Thyroid gland (tissue), 4 donors: ENCODE measurements around the gene PATL1. TPM values are rescaled to one million over a fixed set of nuclear protein-coding genes. Genes with fewer than 3 reads are reported as not detected.
"Not testable (repeated sequence)": the region's sequence is repeated elsewhere in the genome, so short reads cannot be mapped to it uniquely, and the experiment has no call there.

Experiments
- DNase-seq, 2 donors: peaks; one replicate each; pipeline ENCODE4 v3.0.0-alpha.2; 2019
- H3K27ac ChIP-seq, 3 donors: fragments of 200-600 bp; sonication (generic); 1 replicate in 2 of 3; 2 replicates in 1 of 3; pipeline ENCODE4 v1.5.1; 2016 to 2019; ENCODE audit warnings: mild to moderate bottlenecking in 1 of 3, moderate library complexity in 1 of 3
- H3K27me3 ChIP-seq: fragments of 200-600 bp; sonication (generic); one replicate; pipeline ENCODE4 v1.5.1; 2019
- H3K36me3 ChIP-seq, 2 donors: fragments of 200-600 bp; sonication (generic); one replicate each; pipeline ENCODE4 v1.5.1; 2016 to 2019
- H3K4me1 ChIP-seq, 2 donors: fragments of 200-600 bp; sonication (generic); one replicate each; pipeline ENCODE4 v1.5.1; 2017 to 2019
- H3K4me3 ChIP-seq, 3 donors: fragments of 200-600 bp; sonication (generic); replicated peaks in 1 of 3; 1 replicate in 2 of 3; 2 replicates in 1 of 3; pipeline ENCODE4 v1.5.1; 2016; ENCODE audit warnings: mild to moderate bottlenecking in 1 of 3
- H3K9me3 ChIP-seq: fragments of 200-600 bp; sonication (generic); one replicate; pipeline ENCODE4 v1.5.1; 2017
- POLR2A ChIP-seq, 2 donors: fragments of 450-650 bp; IDR thresholded peaks; one replicate each; pipeline ENCODE4 v1.6.1; 2017; ENCODE audit warnings: antibody characterized with exemption in 2 of 2, mild to moderate bottlenecking in 2 of 2, moderate library complexity in 1 of 2
- WGBS, 2 donors: methylation state at CpG; one replicate each; pipeline ENCODE4 v1.1.5; 2017; 5-methylcytosine and 5-hydroxymethylcytosine counted together
- intact Hi-C: fragments of 100-400 bp; cut with DNase I; formaldehyde crosslinking; loops from one replicate; pipeline ENCODE4 v1.15.1; 2023
- total RNA-seq, 4 donors: library from RNA; depleted of rRNA; stranded (reverse); fragments of >200 nt; gene quantifications; one replicate each; pipeline ENCODE4 v1.2.3, GENCODE V29; 2016
- TF ChIP-seq, protein P1 (sequence below), 6 experiments: fragments of 200-600 bp in 3 of 6; fragments of 450-650 bp in 3 of 6; sonication (generic) in 3 of 6; IDR thresholded peaks; one replicate each; pipeline ENCODE4 v1.5.1; 2016 to 2019; ENCODE audit warnings: antibody characterized with exemption in 6 of 6, mild to moderate bottlenecking in 2 of 6, inconsistent platforms in 1 of 6, moderate library complexity in 1 of 6

PATL1 gene
- total RNA-seq, 4 donors from 2014 or later = 14.5 to 19.8 (median 17.0) TPM

DNA sequence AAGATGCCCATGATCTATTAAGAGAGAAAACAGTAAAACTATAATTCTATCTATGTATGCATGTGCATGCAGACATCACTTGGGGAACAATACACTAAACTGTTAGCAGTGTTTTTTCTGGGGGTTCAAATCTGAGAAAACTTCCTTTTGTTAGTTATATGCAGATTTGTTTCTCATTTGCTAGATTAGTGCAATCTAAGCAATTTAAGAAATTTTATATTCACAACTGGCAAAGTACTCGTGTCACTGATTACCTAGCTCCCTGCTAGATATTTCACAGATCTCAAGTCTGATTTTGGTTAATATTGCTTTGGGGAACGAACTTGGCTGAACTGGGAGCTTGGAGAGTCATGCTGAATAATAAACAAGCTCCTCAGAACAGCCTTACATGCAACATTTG, 38.3 kb downstream of the PATL1 start:
- Histone ChIP-seq H3K9me3 (no peaks in the 10 kb centered on the region), H3K4me3 (no peak overlapping the region), H3K27ac (no peak overlapping the region), H3K27me3 (no peaks in the 10 kb centered on the region), H3K36me3 (no peaks in the 10 kb centered on the region), H3K4me1 (no peaks in the 10 kb centered on the region)
- TF ChIP-seq POLR2A (IDR thresholded peaks at IDR 0.05) = no peak
- TF ChIP-seq, protein P1, sequence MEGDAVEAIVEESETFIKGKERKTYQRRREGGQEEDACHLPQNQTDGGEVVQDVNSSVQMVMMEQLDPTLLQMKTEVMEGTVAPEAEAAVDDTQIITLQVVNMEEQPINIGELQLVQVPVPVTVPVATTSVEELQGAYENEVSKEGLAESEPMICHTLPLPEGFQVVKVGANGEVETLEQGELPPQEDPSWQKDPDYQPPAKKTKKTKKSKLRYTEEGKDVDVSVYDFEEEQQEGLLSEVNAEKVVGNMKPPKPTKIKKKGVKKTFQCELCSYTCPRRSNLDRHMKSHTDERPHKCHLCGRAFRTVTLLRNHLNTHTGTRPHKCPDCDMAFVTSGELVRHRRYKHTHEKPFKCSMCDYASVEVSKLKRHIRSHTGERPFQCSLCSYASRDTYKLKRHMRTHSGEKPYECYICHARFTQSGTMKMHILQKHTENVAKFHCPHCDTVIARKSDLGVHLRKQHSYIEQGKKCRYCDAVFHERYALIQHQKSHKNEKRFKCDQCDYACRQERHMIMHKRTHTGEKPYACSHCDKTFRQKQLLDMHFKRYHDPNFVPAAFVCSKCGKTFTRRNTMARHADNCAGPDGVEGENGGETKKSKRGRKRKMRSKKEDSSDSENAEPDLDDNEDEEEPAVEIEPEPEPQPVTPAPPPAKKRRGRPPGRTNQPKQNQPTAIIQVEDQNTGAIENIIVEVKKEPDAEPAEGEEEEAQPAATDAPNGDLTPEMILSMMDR (IDR thresholded peaks at IDR 0.05) = no peak
- 78 to 84% methylated on average over 2 of the region's 2 CpGs for WGBS, 2 donors
- intact Hi-C loops = no loop called here
- no peak for DNase-seq

GRCh38 chr11:59629996-59630395, 38.8 kb downstream of the PATL1 start:
- DNase-seq = no peak
- TF ChIP-seq POLR2A (IDR thresholded peaks at IDR 0.05) = no peak
- TF ChIP-seq, protein P1 (IDR thresholded peaks at IDR 0.05) = no peak
- Histone ChIP-seq H3K9me3 (no peaks in the 10 kb centered on the region), H3K27ac (no peak overlapping the region), H3K36me3 (no peaks in the 10 kb centered on the region), H3K4me3 (no peak overlapping the region), H3K4me1 (no peaks in the 10 kb centered on the region), H3K27me3 (no peaks in the 10 kb centered on the region)
- intact Hi-C loops = no loop called here

DNA sequence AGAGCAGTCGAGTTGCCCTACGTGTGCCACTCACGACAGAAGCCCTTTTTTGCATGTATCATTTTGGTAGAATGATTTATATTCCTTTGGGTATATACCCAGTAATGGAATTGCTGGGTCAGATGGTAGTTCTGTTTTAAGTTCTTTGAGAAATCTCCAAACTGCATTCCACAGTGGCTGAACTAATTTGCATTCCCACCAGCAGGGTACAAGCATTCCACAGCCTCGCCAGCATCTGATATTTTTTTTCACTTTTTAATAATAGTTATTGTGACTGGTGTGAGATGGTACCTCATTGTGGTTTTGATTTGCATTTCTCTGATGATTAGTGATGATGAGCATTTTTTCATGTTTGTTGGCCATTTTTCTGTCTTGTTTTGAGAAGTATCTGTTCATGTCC, 41.9 kb downstream of the PATL1 start:
- DNase-seq, H3K36me3 ChIP-seq, H3K4me3 ChIP-seq, H3K27ac ChIP-seq, intact Hi-C loops, H3K4me1 ChIP-seq, H3K9me3 ChIP-seq, H3K27me3 ChIP-seq: not testable (repeated sequence)
- WGBS, 2 donors = 83 to 91% methylated on average over 4 of the region's 4 CpGs

DNA sequence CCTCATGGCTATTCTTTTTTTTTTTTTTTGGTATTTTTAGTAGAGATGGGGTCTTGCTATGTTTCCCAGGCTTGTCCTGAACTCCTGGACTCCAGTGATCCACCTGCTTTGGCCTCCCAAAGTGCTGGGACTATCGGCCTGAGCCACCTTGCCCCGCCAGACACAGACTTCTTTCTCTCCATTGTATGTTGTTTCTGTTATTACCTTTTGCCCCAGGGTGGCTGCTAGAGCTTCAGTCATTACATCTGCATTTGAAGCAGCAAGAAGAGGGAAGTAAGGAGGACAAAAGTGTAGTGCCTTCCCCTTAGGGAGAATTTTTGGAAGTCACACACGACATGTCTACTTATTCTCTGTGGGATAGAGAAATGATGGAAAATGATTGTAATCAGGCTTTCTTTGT, 43.1 kb downstream of the PATL1 start:
- Histone ChIP-seq H3K9me3 (no peaks in the 10 kb centered on the region), H3K27me3 (no peaks in the 10 kb centered on the region), H3K4me1 (no peaks in the 10 kb centered on the region), H3K4me3 (no peak overlapping the region), H3K27ac (no peak overlapping the region), H3K36me3 (no peaks in the 10 kb centered on the region)
- intact Hi-C loops = no loop called here
- DNase-seq = no peak
- WGBS, 2 donors = 81 to 84% methylated on average over 3 of the region's 3 CpGs
- TF ChIP-seq POLR2A (IDR thresholded peaks at IDR 0.05) = no peak
- TF ChIP-seq, protein P1 (IDR thresholded peaks at IDR 0.05) = no peak

GRCh38 chr11:59617876-59618275, 51.0 kb downstream of the PATL1 start:
- Histone ChIP-seq H3K9me3 (no peaks in the 10 kb centered on the region), H3K27me3 (no peaks in the 10 kb centered on the region), H3K4me1 (peaks cover 17 to 18% of the 10 kb centered on the region in 2 donors), H3K36me3 (no peaks in the 10 kb centered on the region), H3K4me3 (no peak overlapping the region), H3K27ac (no peak overlapping the region)
- DNase-seq = no peak
- intact Hi-C loops = loop anchor here (10.0 kb wide), 1 partner anchor 63 kb away; no protein-coding TSS in a partner anchor
- TF ChIP-seq, protein P1 (IDR thresholded peaks at IDR 0.05) = no peak
- TF ChIP-seq POLR2A (IDR thresholded peaks at IDR 0.05) = no peak
- WGBS, 2 donors = 71 to 80% methylated on average over 1 of the region's 1 CpG
